GM19351 (cell line): ENCODE results near the gene TGFBR2.
A peak's percentile ranks its signal among the peaks of the same experiment; 100 is the strongest.
"Not testable (repeated sequence)": the region's sequence is repeated elsewhere in the genome, so short reads cannot be mapped to it uniquely, and the experiment has no call there.

ENCODE experiments used
- ATAC-seq: cut with Tn5 transposase; IDR thresholded peaks from one replicate; pipeline ENCODE4 v1.9.1; 2021; ENCODE audit warnings: mild to moderate bottlenecking, moderate library complexity; ENCODE audit not compliant: unreplicated experiment

Gene TGFBR2

DNA sequence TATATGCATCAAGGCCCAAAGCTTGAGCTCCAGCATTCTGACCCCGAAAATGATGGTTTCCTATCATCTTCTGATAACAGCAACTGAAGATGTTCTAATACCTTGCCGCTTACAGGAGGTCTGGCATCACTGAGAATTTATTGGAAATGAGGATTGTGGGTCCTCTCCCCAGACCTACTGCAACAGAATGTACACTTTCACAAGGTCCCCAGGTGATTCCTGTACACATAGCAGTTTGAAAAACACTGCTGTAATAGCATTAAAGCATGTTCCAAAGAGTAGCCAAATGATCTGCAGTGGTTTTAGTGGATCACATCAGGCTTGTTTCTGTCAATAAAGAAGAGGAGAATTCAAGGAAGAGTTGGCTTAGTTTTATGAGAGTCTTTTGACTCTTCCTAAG, 11.3 kb downstream of the TGFBR2 start:
- no peak for ATAC-seq

- ATAC-seq, result no peak
Measured at GRCh38 chr3:30618526-30618925, 12.1 kb downstream of the TGFBR2 start.

DNA sequence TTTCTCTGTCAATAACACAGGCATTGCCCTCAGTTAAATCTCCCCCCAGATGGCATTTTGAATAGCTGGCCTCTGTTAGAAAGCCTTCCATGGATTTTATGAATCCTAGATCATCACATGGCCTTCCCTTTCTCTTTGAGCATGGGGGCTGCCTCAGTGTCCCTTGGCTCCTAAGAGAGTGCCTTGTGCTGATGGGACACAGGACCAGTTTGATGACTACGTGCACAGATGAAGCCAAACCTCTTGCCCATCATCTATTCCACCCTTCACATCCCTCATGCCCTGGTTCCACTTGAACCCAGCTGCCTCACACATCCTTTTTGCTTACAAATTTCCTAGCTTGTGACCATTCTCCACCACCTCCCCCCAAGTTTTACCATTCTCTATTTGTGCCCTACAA, 12.9 kb downstream of the TGFBR2 start:
- no peak for ATAC-seq

GRCh38 chr3:30620402-30621360, 14.3 kb downstream of the TGFBR2 start:
- ATAC-seq, result no peak

DNA sequence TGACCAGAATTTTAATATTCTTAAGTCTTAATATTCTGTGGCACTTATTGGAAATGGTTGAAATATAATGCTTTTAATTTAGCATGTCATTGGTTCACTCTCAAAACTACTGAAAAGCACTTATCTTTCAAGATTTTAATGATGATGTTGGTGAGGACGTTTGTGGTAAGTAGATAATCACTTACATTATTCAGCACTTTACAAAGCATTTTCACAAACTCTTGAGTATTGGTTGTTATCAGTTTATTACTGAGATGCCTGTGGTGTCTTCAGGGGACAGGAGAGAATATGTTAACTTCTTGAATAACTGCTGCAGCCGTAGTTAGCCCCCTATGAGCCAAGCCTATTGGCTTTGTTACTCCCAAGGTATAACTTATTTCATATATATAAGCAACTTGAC, 15.2 kb downstream of the TGFBR2 start:
- no peak for ATAC-seq

GRCh38 chr3:30622047-30622545, 15.7 kb downstream of the TGFBR2 start:
- no peak for ATAC-seq

- no peak for ATAC-seq
Measured at GRCh38 chr3:30622790-30623189, 16.4 kb downstream of the TGFBR2 start.

DNA sequence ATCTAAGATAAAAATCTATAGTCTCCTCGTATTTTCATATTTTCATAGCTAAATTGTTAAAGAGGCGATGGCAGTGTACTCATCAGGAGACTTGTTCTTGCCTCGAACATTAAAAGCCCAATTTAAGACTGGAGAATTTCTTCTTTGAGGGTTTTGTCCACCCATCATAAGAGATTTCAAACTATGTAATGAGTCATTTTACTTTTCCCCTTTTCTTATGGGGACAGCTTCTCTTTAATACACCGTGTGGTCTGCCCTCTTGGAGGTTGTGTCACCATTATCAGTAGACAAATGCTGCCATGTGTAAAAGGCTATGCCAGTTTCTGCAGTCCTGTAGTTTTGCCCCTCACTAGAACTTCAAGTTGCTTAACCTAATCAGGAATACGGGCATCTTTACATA, 16.9 kb downstream of the TGFBR2 start:
- ATAC-seq, result no peak

DNA sequence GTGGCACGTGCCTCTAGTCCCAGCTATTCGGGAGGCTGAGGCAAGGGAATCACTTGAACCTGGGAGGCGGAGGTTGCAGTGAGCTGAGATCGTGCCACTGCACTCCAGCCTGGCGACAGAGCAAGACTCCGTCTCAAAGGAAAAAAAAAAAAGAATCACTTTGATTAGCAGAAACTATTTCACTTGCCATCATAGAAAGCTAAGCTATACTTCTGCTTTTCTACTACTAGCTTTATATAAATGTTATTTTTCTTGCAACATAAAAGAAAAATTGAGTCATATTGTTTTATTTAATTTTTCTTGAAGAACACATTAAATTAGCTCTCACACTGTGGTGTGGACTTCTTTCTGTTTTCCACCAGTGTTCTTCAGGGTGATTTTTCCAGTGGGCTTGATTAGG, 18.1 kb downstream of the TGFBR2 start:
- ATAC-seq, result not testable (repeated sequence)

DNA sequence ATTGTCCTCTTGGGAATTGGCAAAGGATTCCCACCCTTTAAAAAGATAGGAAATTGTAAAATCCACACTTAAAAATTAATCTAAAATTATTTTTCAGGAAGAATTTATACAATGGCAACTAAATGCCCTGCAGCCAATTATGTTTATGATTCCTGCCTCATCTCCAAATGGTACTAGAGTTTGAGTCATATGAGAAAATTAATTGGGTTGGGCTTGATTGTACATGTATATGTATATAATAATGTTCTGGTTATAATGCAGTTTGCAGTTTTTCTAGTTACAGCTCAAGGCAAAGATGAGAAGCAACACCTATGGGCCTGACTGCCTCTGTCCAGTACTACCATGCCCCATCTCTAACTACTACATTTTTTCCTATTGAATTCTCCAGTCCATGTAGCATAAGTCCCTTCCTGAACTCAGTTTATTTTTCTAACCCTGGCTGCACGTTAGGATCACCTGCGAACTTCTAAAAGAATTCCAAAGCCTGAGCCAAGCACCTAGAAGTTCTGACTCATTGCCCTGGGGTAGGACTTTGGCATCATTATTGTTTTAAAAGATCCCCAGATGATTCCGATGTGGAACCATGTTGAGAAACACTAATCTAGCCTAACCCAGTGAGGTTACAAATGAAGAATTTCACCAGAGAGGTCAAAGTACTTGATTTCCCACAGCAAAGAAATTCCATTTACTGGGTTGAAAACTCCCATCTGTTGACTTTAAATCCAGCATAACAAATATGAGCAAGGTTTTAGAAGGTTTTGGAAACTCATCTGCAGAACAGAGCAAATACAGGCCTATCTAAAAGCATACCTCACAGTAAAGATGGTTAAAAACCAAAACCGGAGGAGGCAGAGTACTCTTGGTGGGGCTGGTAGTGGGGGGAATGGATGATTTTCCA, 19.4 kb downstream of the TGFBR2 start:
- ATAC-seq, result no peak

GRCh38 chr3:30626443-30627180, 20.2 kb downstream of the TGFBR2 start:
- no peak for ATAC-seq

- ATAC-seq, result no peak
Measured at GRCh38 chr3:30628205-30628900, 22.0 kb downstream of the TGFBR2 start.

DNA sequence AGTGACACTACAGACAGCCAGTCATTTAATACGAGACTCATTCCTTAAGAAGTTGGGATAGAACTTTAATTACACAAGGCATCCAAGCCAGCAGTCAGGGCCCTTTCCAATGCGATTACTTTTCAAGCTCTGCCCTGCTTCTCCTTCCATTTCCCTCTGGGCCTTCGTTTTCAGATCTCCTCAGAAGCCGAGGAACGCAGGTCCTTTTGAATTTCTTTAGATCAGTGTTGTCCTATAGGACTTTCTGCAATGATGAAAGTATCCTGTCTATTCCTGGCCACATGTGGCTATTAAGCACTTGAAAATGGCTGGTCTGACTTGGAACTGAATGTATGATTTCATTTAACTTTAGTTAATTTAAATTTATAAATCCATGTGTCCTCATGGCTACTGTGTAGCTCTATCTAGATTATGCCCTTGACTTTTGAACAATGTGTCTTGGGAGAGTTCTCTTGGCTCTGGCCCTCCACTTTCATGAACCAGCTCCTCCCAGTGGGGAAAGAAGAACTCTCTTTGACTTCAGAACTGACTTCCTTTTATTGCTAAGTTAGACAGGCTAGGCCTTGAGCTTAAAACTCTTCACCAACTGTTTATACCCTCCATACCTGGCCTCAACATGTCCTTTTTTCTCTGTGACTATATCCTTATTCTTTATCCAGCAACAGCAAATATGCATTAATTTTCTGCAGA, 22.6 kb downstream of the TGFBR2 start:
- peak; percentile 43 for ATAC-seq

DNA sequence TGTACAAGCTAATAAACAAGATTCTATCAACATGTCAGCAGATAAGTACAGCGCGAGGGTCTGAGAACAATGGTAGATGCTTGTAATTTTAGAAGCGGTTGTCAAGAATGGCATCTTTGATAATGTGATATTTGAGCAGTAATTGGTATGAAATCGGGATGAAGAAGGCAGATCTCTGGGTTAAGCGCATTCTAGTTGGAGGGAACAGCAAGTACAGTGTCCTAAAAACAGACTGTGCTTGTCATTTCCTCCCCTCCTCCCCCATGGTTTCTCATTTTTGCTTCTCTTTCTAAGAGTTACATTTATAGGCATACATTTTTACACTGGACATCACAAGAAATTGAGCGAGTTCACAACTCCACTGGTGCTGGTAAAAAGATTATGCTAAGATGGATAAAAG, 23.3 kb downstream of the TGFBR2 start:
- no peak for ATAC-seq

DNA sequence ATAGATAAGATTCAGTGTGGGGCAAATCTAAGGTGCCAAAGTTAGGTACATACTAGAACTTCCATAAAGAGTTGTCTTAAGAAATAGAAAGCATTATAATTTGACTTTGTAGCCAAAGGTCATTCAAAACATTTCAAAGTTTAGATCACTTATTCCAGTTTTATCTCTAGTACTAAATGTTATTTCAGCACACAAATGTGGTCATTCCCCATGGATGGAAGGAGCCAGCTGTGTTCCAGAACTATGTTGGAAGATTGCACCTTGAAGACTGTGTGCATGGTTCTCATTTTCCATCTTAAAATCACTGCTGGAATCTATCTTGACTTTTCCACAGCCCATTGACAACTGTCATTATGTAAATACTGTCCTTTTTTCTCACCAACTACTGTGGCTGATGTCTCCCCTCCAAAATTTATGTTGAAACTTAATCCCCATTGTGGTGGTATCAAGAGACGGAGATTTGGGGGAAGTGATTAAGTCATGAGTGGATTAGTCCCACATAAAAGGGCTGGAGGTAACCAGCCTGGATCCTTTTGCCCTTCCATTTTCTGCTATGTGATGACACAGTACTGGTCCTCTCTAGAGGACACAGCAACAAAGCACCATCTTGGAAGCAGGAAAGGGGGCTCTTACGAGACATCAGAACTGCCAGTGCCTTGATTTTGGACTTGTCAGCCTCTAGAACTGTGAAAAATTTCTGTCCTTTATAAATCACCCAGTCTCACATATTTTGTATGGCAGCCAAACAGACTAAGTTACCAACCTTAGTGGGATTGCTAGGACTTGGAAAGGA, 24.0 kb downstream of the TGFBR2 start:
- ATAC-seq, result no peak

GRCh38 chr3:30631243-30631904, 25.0 kb downstream of the TGFBR2 start:
- peak; percentile 60 for ATAC-seq

DNA sequence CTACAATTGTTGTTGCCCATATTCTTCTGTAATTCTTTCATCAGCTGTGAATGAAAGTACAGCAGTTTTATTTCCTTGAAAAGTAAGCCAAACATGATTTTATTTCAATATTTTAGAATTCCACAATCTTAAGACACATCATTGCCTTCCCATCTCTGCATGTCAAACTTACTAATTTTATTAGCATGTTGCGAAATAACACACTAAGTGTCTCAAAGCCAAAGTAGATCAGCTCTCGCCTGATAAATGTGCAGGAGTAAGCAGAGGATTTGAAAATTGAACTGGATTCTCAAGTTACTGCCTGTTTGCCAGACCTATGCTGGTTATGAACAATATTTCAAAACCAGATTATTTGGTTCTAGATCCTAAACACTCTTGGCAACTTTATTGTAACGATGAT, 25.7 kb downstream of the TGFBR2 start:
- ATAC-seq, result no peak

DNA sequence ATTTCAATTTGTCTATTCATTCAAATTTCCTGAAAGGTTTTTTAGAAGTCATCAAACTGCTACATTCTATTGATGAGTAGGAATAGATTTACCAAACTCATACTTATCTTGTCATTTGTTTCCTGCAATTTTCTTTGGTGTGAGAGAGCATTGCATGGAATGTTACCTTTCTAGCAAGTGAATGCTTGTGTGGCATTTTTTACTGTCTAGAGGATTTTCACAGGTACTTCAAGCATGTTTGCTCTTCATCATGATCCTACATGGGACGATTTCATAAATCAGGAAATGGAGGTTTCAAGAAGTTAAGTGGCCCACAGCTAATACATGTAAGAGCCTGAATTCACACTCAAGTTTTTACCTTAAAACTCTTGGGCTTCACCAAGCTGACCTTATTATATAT, 26.1 kb downstream of the TGFBR2 start:
- no peak for ATAC-seq
